Brain microvascular endothelial cell (primary cell): ENCODE measurements around the gene FAM229A.
A peak's percentile ranks its signal among the peaks of the same experiment; 100 is the strongest.

ENCODE experiments used
- DNase-seq: peaks from one replicate; pipeline ENCODE4 v3.0.0-alpha.2; 2020
- H3K27ac ChIP-seq: fragments of 250-450 bp; sonication (Bioruptor Pico); 2 replicates; pipeline ENCODE4 v1.5.1; 2020; ENCODE audit warnings: mild to moderate bottlenecking, moderate library complexity
- H3K27me3 ChIP-seq: fragments of 250-450 bp; sonication (Bioruptor Pico); replicated peaks from 2 replicates; pipeline ENCODE4 v1.5.1; 2020; ENCODE audit warnings: mild to moderate bottlenecking
- H3K36me3 ChIP-seq: fragments of 250-450 bp; sonication (Bioruptor Pico); replicated peaks from 2 replicates; pipeline ENCODE4 v1.5.1; 2020; ENCODE audit warnings: mild to moderate bottlenecking
- H3K4me3 ChIP-seq: 2 replicates; pipeline ENCODE4 v1.5.1; 2011; ENCODE audit warnings: low read depth, mild to moderate bottlenecking, control low read depth, low read length, moderate library complexity
- CTCF ChIP-seq: IDR thresholded peaks from 2 replicates; pipeline ENCODE4 v1.5.1; 2011; ENCODE audit warnings: low read depth, mild to moderate bottlenecking, moderate library complexity, low read length, control low read depth, inconsistent platforms; ENCODE audit errors: missing control alignments
- in situ Hi-C: cut with HindIII; loops from 2 replicates; pipeline ENCODE4 v1.10.0; 2017; ENCODE audit warnings: low sequenced_read_pairs, low pct_ligation_motif_present

The FAM229A gene

GRCh38 chr1:32350785-32351398 is 11.4 kb downstream of the FAM229A start:
- TF ChIP-seq CTCF = peak; percentile 65
- Histone ChIP-seq H3K27me3 (no peaks in the 10 kb centered on the region), H3K4me3 (peak overlapping the region; percentile 66), H3K36me3 (no peaks in the 10 kb centered on the region), H3K27ac (peak overlapping the region; percentile 69)
- in situ Hi-C loops = no loop called here
- DNase-seq = peak; percentile 43

- peak overlapping the region; percentile 41 for H3K27ac ChIP-seq
- no peaks in the 10 kb centered on the region for H3K27me3 ChIP-seq
- in situ Hi-C loops = no loop called here
- no peak overlapping the region for H3K4me3 ChIP-seq
- peak; percentile 76 for DNase-seq
- no peak for TF ChIP-seq CTCF
- H3K36me3 ChIP-seq = no peaks in the 10 kb centered on the region
These were observed 13.0 kb downstream of the FAM229A start for GRCh38 chr1:32349211-32349708.

- DNase-seq = no peak
- Histone ChIP-seq H3K27me3 (no peaks in the 10 kb centered on the region), H3K36me3 (no peaks in the 10 kb centered on the region), H3K27ac (no peak overlapping the region), H3K4me3 (no peak overlapping the region)
- TF ChIP-seq CTCF = no peak
- in situ Hi-C loops = no loop called here
These were observed 15.6 kb downstream of the FAM229A start for GRCh38 chr1:32346532-32347157.

- Histone ChIP-seq H3K4me3 (no peak overlapping the region), H3K27ac (no peak overlapping the region), H3K36me3 (no peaks in the 10 kb centered on the region), H3K27me3 (no peaks in the 10 kb centered on the region)
- no peak for DNase-seq
- TF ChIP-seq CTCF = no peak
- in situ Hi-C loops = no loop called here
These were observed 16.9 kb downstream of the FAM229A start for GRCh38 chr1:32345289-32345827.

GRCh38 chr1:32342704-32343103 is 19.6 kb downstream of the FAM229A start:
- in situ Hi-C loops = no loop called here
- DNase-seq = no peak
- H3K4me3 ChIP-seq = no peak overlapping the region
- no peak overlapping the region for H3K27ac ChIP-seq
- H3K36me3 ChIP-seq = no peaks in the 10 kb centered on the region
- H3K27me3 ChIP-seq = no peaks in the 10 kb centered on the region
- TF ChIP-seq CTCF = no peak
